Activated naive CD8-positive, alpha-beta T cell treated with anti-CD3 and anti-CD28 coated beads, Interleukin-2, amount 50 U/mL, for 16 hours (primary cell): ENCODE measurements around the gene MCL1.
"Not testable (repeated sequence)": the region's sequence is repeated elsewhere in the genome, so short reads cannot be mapped to it uniquely, and the experiment has no call there.

ENCODE experiments used
- DNase-seq: peaks from one replicate; pipeline ENCODE4 v3.0.0-alpha.2; 2020; ENCODE audit warnings: low read depth, low spot score

Gene MCL1

GRCh38 chr1:150602372-150602771 is 23.0 kb upstream of the MCL1 start:
- not testable (repeated sequence) for DNase-seq

GRCh38 chr1:150601540-150601939 is 22.1 kb upstream of the MCL1 start:
- DNase-seq: no peak

GRCh38 chr1:150598346-150598745 is 18.9 kb upstream of the MCL1 start:
- not testable (repeated sequence) for DNase-seq

- no peak for DNase-seq
These were observed 17.6 kb upstream of the MCL1 start for GRCh38 chr1:150596976-150597375.

GRCh38 chr1:150596095-150596892 is 16.9 kb upstream of the MCL1 start:
- no peak for DNase-seq

GRCh38 chr1:150582371-150582770 is 3.0 kb upstream of the MCL1 start:
- no peak for DNase-seq

- DNase-seq: not testable (repeated sequence)
These were observed 2.6 kb upstream of the MCL1 start for GRCh38 chr1:150581962-150582361.

GRCh38 chr1:150581437-150581836 is 2.0 kb upstream of the MCL1 start:
- DNase-seq: not testable (repeated sequence)

GRCh38 chr1:150580966-150581365 is 1.6 kb upstream of the MCL1 start:
- DNase-seq: not testable (repeated sequence)

- no peak for DNase-seq
These were observed 684 bp upstream of the MCL1 start for GRCh38 chr1:150579945-150580642.

GRCh38 chr1:150578272-150579109 is 919 bp downstream of the MCL1 start:
- peak; percentile 44 for DNase-seq

GRCh38 chr1:150577557-150578271 is 1.7 kb downstream of the MCL1 start:
- DNase-seq: no peak

- no peak for DNase-seq
These were observed 2.4 kb downstream of the MCL1 start for GRCh38 chr1:150576794-150577556.

- no peak for DNase-seq
These were observed 3.1 kb downstream of the MCL1 start for GRCh38 chr1:150576367-150576711.

GRCh38 chr1:150575518-150576366 is 3.7 kb downstream of the MCL1 start:
- DNase-seq: no peak

GRCh38 chr1:150575072-150575489 is 4.3 kb downstream of the MCL1 start:
- DNase-seq: no peak

- no peak for DNase-seq
These were observed 4.9 kb downstream of the MCL1 start for GRCh38 chr1:150574260-150575071.

- DNase-seq: not testable (repeated sequence)
These were observed 5.8 kb downstream of the MCL1 start for GRCh38 chr1:150573648-150574071.
